Chondrocyte (in vitro differentiated cells): Measurements from ENCODE around the gene NAALADL2. TPM values are rescaled to one million over a fixed set of nuclear protein-coding genes. Genes with fewer than 3 reads are reported as not detected.

Experiments
- DNase-seq: peaks from one replicate; pipeline ENCODE4 v3.0.0; 2021; ENCODE audit warnings: mixed read lengths, low spot score
- H3K27ac Mint-ChIP-seq: one replicate; pipeline ENCODE4 v1.8.0; 2021; ENCODE audit warnings: mild to moderate bottlenecking, moderate library complexity, mixed read lengths; ENCODE audit not compliant: unreplicated experiment
- H3K27me3 Mint-ChIP-seq: 2 replicates; pipeline ENCODE4 v1.8.0; 2021; ENCODE audit warnings: low read depth, mixed read lengths
- H3K36me3 Mint-ChIP-seq: 2 replicates; pipeline ENCODE4 v1.8.0; 2021; ENCODE audit warnings: low read depth, mixed read lengths
- H3K4me1 Mint-ChIP-seq: 2 replicates; pipeline ENCODE4 v1.8.0; 2021; ENCODE audit warnings: low read depth, mild to moderate bottlenecking, mixed read lengths
- H3K4me3 Mint-ChIP-seq: one replicate; pipeline ENCODE4 v1.8.0; 2021; ENCODE audit warnings: mild to moderate bottlenecking, moderate library complexity, mixed read lengths; ENCODE audit not compliant: unreplicated experiment
- H3K9me3 Mint-ChIP-seq: 2 replicates; pipeline ENCODE4 v1.8.0; 2021; ENCODE audit warnings: low read depth, mixed read lengths
- CTCF ChIP-seq: fragments of 200-600 bp; sonication (generic); IDR thresholded peaks from 2 replicates; pipeline ENCODE4 v1.5.0; 2021; ENCODE audit warnings: antibody characterized with exemption, mild to moderate bottlenecking, moderate library complexity
- total RNA-seq: library from RNA; stranded (reverse); gene quantifications from 3 replicates; pipeline ENCODE4 v1.2.1, GENCODE V29; 2021

Gene NAALADL2
- total RNA-seq, 1 donor from 2014 or later = 8.0 TPM

- H3K4me1 Mint-ChIP-seq = peaks cover 23% of the 10 kb centered on the region
- no peak for TF ChIP-seq CTCF
Measured at GRCh38 chr3:175198991-175199783, 340.1 kb downstream of the NAALADL2 start.

GRCh38 chr3:175199961-175200360 lies 340.8 kb downstream of the NAALADL2 start:
- TF ChIP-seq CTCF = no peak
- Mint-ChIP-seq H3K4me3 (no peak overlapping the region), H3K27ac (no peak overlapping the region), H3K36me3 (peaks cover 2% of the 10 kb centered on the region), H3K9me3 (peaks cover 24% of the 10 kb centered on the region), H3K27me3 (no peaks in the 10 kb centered on the region), H3K4me1 (peaks cover 20% of the 10 kb centered on the region)
- DNase-seq = no peak

More at GRCh38 chr3:175198991-175199783, 340.1 kb downstream of the NAALADL2 start:
- no peak overlapping the region for H3K4me3 Mint-ChIP-seq
- H3K9me3 Mint-ChIP-seq = peaks cover 22% of the 10 kb centered on the region
- H3K27ac Mint-ChIP-seq = no peak overlapping the region
- H3K27me3 Mint-ChIP-seq = no peaks in the 10 kb centered on the region
- no peak for DNase-seq
- peaks cover 2% of the 10 kb centered on the region for H3K36me3 Mint-ChIP-seq

GRCh38 chr3:175200391-175201095 lies 341.4 kb downstream of the NAALADL2 start:
- Mint-ChIP-seq H3K9me3 (peaks cover 30% of the 10 kb centered on the region), H3K4me1 (peaks cover 20% of the 10 kb centered on the region), H3K4me3 (no peak overlapping the region), H3K27me3 (no peaks in the 10 kb centered on the region), H3K27ac (no peak overlapping the region), H3K36me3 (peaks cover 2% of the 10 kb centered on the region)
- TF ChIP-seq CTCF = no peak
- DNase-seq = no peak

- TF ChIP-seq CTCF = no peak
- Mint-ChIP-seq H3K27me3 (no peaks in the 10 kb centered on the region), H3K4me3 (no peak overlapping the region), H3K36me3 (no peaks in the 10 kb centered on the region), H3K9me3 (peaks cover 16% of the 10 kb centered on the region), H3K27ac (no peak overlapping the region), H3K4me1 (peaks cover 12% of the 10 kb centered on the region)
- no peak for DNase-seq
Measured at GRCh38 chr3:175207361-175207760, 348.2 kb downstream of the NAALADL2 start.

- Mint-ChIP-seq H3K4me1 (peaks cover 16% of the 10 kb centered on the region), H3K9me3 (peaks cover 16% of the 10 kb centered on the region), H3K36me3 (no peaks in the 10 kb centered on the region), H3K27ac (no peak overlapping the region), H3K4me3 (no peak overlapping the region), H3K27me3 (no peaks in the 10 kb centered on the region)
- no peak for TF ChIP-seq CTCF
- DNase-seq = no peak
Measured at GRCh38 chr3:175208326-175208725, 349.2 kb downstream of the NAALADL2 start.
